SK-N-MC (cell line): Measurements from ENCODE around the gene FAM184A.

ENCODE experiments used
- EZH2 ChIP-seq: fragments of 200-600 bp; sonication (generic); IDR thresholded peaks from one replicate; pipeline ENCODE4 v1.6.1; 2017; ENCODE audit warnings: antibody characterized with exemption
- FOXP2 ChIP-seq: optimal IDR thresholded peaks from 2 replicates; pipeline ENCODE3; 2011; ENCODE audit warnings: mild to moderate bottlenecking, moderate library complexity; ENCODE audit not compliant: insufficient read depth; ENCODE audit errors: extremely low read length, control extremely low read depth
- POLR2AphosphoS5 ChIP-seq: IDR thresholded peaks from 2 replicates; pipeline ENCODE4 v1.6.1; 2012; ENCODE audit warnings: mild to moderate bottlenecking, low read depth, low read length, borderline replicate concordance

- no peak for TF ChIP-seq POLR2AphosphoS5
- TF ChIP-seq EZH2, result no peak
- no peak for TF ChIP-seq FOXP2
These were observed 18.5 kb upstream of the FAM184A start for GRCh38 chr6:119096721-119097565.
